ENCODE measurements around the gene ILDR1.

- no peak for TF ChIP-seq TCF4 (CRISPR knock-in tag; IDR thresholded peaks at IDR 0.05; ENCODE audit: borderline replicate concordance)
- no peak for TF ChIP-seq BACH2 (CRISPR knock-in tag; IDR thresholded peaks at IDR 0.05; ENCODE audit: borderline replicate concordance)
- TF ChIP-seq SNAI2 (CRISPR knock-in tag; IDR thresholded peaks at IDR 0.05), result no peak
- no peak for TF ChIP-seq POU6F1 (CRISPR knock-in tag; IDR thresholded peaks at IDR 0.05; ENCODE audit: borderline replicate concordance, low read depth)
- TF ChIP-seq ZFP30 (CRISPR knock-in tag; IDR thresholded peaks at IDR 0.05), result no peak
Observed at GRCh38 chr3:122063908-122064307, 41.9 kb upstream of the ILDR1 start.
